Astrocyte of the cerebellum (primary cell): Measurements from ENCODE around the gene C3orf33.
A peak's percentile ranks its signal among the peaks of the same experiment; 100 is the strongest.
"Not testable (repeated sequence)": the region's sequence is repeated elsewhere in the genome, so short reads cannot be mapped to it uniquely, and the experiment has no call there.

Experiments
- DNase-seq: peaks from one replicate; pipeline ENCODE4 v3.0.0-alpha.2; 2011; ENCODE audit warnings: low read depth
- H3K4me3 ChIP-seq: 2 replicates; pipeline ENCODE4 v1.5.1; 2011; ENCODE audit warnings: mild to moderate bottlenecking, low read depth, low read length, moderate library complexity
- in situ Hi-C: cut with HindIII; loops from 2 replicates; pipeline ENCODE4 v1.10.0; 2017; ENCODE audit warnings: low sequenced_read_pairs
- TF ChIP-seq, protein P1 (sequence below): IDR thresholded peaks from 2 replicates; pipeline ENCODE4 v1.5.1; 2012; ENCODE audit warnings: low read length, low read depth, moderate library complexity, mild to moderate bottlenecking; ENCODE audit errors: missing control alignments

Gene C3orf33, protein sequence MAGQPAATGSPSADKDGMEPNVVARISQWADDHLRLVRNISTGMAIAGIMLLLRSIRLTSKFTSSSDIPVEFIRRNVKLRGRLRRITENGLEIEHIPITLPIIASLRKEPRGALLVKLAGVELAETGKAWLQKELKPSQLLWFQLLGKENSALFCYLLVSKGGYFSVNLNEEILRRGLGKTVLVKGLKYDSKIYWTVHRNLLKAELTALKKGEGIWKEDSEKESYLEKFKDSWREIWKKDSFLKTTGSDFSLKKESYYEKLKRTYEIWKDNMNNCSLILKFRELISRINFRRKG

DNA sequence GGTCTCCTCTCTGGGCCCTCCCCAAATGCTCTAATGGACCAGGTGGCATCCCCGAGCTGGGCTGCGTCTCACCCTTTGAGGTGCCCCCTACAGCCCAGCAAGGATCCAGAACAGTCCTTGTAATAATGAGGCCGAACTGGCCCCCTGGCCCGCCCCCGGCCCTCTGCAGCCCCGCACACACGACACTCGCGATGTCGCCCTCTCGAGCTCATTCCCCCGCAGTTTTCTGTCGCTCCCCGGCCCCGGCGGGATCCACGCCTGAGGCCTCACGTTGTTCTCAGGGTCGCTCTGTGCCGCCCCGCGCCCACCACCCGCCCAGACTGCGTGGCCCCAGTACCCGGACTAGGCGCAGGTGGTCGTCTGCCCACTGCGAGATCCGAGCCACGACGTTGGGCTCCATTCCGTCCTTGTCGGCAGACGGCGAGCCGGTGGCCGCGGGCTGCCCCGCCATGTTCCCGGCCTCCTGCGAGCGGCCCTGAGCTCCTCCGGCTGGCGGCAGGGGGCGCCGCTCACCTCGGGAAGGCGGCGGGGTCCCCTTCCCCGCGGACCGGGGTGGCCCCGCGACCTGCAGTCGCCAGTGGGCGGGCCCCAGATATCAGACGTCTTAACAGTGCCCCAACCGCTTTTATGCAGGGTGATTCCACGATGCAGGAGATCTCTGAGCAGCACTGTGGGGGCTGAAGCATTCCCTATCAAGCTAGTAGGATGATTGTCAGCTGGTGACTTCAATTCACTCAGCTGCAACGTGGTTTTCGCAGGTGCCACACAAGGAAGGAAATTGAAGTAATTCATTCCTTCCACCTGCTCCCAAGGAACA, at the start of gene C3orf33:
Gene C3orf33, minus strand, starts transcription at position 477 of the 817 bp plus-strand sequence. Its CDS starts 26 bp downstream, at position 451.
- peak within 1 kb of the TSS; percentile 71 for H3K4me3 ChIP-seq
- TF ChIP-seq, protein P1, sequence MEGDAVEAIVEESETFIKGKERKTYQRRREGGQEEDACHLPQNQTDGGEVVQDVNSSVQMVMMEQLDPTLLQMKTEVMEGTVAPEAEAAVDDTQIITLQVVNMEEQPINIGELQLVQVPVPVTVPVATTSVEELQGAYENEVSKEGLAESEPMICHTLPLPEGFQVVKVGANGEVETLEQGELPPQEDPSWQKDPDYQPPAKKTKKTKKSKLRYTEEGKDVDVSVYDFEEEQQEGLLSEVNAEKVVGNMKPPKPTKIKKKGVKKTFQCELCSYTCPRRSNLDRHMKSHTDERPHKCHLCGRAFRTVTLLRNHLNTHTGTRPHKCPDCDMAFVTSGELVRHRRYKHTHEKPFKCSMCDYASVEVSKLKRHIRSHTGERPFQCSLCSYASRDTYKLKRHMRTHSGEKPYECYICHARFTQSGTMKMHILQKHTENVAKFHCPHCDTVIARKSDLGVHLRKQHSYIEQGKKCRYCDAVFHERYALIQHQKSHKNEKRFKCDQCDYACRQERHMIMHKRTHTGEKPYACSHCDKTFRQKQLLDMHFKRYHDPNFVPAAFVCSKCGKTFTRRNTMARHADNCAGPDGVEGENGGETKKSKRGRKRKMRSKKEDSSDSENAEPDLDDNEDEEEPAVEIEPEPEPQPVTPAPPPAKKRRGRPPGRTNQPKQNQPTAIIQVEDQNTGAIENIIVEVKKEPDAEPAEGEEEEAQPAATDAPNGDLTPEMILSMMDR = peak; percentile 82
- in situ Hi-C loops = no loop called here
- DNase-seq = peak; percentile 3

DNA sequence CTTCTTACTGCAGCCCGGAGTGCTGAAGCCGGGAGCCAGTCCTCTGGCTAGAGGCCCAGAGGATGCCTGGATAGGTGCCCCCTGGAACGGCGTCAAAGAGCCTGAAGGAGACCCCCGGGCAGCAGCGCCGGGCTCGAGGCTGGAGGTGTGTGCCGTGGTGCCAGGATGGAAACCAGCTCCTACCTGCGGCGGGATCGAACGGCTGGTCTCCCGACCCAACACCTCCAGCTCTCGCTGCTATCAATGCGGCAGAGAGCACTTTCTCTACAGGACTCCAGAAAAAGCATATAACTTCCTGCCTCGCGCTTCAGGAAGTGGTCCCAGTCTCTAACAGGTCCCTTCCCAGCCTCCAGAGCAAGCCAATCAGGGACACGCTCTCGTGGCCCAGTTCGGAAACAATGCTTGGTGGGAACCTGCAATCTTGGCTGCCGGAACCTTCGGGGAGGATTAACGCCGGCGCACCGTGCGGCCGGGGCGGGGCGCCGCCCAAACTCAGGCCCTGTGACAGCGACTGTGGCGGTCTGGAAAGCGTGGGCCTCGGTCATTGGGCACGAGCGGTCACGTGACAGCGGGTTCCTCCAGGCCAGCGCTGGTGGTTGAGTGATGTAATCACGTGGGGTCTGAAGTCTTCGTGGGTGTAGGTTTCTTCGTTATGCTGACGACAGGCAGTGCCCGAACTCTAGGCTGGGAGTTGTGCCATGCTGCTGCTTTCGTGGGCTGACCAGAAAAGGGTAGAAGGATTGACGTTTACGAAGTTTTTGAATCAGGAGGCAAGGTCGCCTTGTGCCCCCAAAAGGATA, 48.3 kb upstream of the C3orf33 start, which contains the start of gene SLC33A1:
Gene SLC33A1, minus strand, starts transcription at position 287 of the 800 bp plus-strand sequence. CDS start 430 bp downstream, outside the sequence.
- TF ChIP-seq, protein P1 = no peak
- H3K4me3 ChIP-seq = peak within 1 kb of the TSS; percentile 71
- in situ Hi-C loops = no loop called here
- DNase-seq = peak; percentile 98

DNA sequence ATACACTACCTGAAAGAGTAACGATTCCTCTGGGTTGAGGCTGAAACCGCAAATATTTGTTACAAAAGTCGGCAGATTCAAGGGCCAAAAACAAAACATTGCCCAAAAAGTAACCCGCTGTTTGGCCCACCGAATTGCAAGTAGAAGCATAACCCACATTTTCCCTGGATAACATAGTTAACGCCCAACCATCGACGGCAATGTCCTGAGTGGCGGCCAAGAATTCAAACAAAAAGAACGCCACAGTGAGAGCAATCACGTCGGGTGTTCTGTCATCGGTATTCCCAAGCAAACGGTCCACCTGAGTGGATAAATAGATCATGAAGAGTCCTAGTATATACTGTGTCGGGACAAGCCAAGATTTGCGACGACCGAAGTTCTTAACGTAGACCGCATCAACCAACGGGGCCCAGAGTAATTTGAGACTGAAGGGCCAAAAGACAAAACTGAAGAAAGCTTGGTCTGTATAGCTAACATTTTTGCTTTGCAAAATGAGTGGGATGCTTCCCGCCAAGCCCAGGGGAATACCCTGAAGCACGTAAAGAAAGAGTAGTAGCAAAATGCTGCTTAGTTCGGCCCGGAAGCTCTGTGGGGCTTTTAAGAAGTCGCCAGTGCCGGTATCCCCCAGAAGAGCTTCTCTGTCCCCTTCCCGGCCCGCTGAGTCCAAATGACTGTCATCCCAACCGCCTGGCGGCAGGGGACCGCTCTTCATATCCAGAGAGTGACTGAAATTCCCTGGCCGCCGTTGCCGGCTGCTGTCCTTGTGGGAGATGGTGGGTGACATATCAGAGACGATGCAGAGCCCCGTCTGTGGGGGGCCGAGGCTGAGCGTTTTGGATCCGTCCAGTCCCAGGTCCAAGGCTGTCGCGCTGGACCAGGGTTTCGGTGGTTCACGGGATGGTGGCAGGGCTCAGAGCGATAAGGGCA, 47.4 kb upstream of the C3orf33 start:
- H3K4me3 ChIP-seq = peak overlapping the region; percentile 71
- in situ Hi-C loops = no loop called here
- DNase-seq = no peak

DNA sequence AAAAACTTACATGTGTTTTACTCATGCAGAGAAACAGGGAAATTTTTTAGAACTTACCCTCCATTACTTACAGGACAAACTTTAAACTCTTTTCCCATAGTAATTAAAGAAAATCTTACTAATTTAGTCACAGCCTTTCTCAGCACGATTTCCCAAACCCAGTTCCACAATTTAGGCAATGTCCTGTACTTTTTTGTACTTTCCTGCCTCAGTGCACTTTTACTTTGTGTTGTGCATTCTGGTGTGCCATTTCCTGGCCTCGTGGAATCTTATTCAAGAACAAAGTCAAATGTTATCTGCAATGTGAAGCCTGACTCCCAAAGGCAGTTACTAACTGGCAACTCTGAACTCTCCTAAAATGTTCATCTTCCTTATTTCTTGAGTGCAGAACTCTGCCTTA, 46.3 kb upstream of the C3orf33 start:
- in situ Hi-C loops = no loop called here
- peak overlapping the region; percentile 71 for H3K4me3 ChIP-seq
- no peak for DNase-seq
- TF ChIP-seq, protein P1 = no peak

More for the DNA sequence above, 47.4 kb upstream of the C3orf33 start:
- TF ChIP-seq, protein P1 = no peak

DNA sequence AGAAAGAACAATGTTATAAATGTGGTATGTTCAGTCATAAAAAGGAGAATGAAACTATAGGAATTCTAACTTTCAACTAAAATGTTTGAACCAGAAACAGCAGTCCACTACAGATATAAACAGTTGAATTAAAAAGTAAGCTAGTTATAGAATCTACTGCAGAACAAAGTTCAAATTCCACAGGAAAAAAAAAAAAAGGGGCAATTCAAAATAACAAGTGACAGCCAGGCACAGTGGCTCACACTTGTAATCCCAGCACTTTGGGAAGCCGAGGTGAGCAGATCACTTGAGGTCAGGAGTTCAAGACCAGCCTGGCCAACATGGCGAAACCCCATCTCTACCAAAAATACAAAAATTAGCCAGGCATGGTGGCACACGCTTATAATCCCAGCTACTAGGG, 43.3 kb upstream of the C3orf33 start:
- DNase-seq, in situ Hi-C loops, H3K4me3 ChIP-seq: not testable (repeated sequence)

DNA sequence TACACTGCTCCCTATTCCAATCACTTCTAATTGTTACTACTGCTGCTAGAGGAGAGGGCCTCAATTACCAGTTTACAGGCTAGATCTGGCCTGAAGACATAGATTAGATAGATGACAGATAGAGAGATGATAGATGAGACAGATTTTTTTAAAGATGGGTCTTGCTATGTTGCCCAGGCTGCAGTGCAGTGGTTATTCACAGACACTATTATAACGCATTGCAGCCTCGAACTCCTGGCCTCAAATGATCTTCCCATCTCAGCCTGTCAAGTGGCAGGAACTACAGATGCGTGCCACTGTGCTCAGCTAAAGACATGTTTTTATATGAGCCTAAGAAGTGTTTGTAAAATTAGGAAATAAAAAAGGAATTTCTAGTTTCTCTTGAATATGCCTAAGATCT, 41.9 kb upstream of the C3orf33 start:
- in situ Hi-C loops = no loop called here
- no peak overlapping the region for H3K4me3 ChIP-seq
- DNase-seq = no peak
- TF ChIP-seq, protein P1 = no peak
